Large intestine (tissue), 3 donors: ENCODE results near the gene RTL1. TPM values are rescaled to one million over a fixed set of nuclear protein-coding genes. Genes with fewer than 3 reads are reported as not detected.
A peak's percentile ranks its signal among the peaks of the same experiment; 100 is the strongest.

Experiments used
- DNase-seq, 2 donors: peaks; one replicate each; pipeline versions ENCODE4 v3.0.0 to v3.0.0-alpha.2; 2013
- H3K27ac ChIP-seq: one replicate; pipeline ENCODE4 v1.5.1; 2013; ENCODE audit warnings: low read length
- H3K27me3 ChIP-seq: 2 replicates; pipeline ENCODE4 v1.6.1; 2013; ENCODE audit warnings: low read length; ENCODE audit not compliant: control insufficient read depth, insufficient read depth
- H3K36me3 ChIP-seq: 2 replicates; pipeline ENCODE4 v1.6.1; 2013; ENCODE audit warnings: low read length; ENCODE audit not compliant: control insufficient read depth, insufficient read depth
- H3K4me1 ChIP-seq: one replicate; pipeline ENCODE4 v1.6.1; 2013; ENCODE audit warnings: low read length; ENCODE audit not compliant: control insufficient read depth, insufficient read depth
- H3K4me3 ChIP-seq: one replicate; pipeline ENCODE4 v1.5.1; 2013; ENCODE audit warnings: low read length
- H3K9me3 ChIP-seq: one replicate; pipeline ENCODE4 v1.6.1; 2013; ENCODE audit warnings: mild to moderate bottlenecking, low read depth, low read length, moderate library complexity; ENCODE audit not compliant: control insufficient read depth
- WGBS: methylation state at CpG from one replicate; pipeline ENCODE4 v1.1.5; 2013; ENCODE audit warnings: low lambda C conversion rate; ENCODE audit not compliant: insufficient coverage; 5-methylcytosine and 5-hydroxymethylcytosine counted together
- polyA plus RNA-seq: library from polyadenylated mRNA; unstranded; fragments of 120-200 nt; gene quantifications from one replicate; pipeline ENCODE4 v1.2.1, GENCODE V29; 2013

The RTL1 gene
- polyA plus RNA-seq, 1 donor: 0.16 TPM

DNA sequence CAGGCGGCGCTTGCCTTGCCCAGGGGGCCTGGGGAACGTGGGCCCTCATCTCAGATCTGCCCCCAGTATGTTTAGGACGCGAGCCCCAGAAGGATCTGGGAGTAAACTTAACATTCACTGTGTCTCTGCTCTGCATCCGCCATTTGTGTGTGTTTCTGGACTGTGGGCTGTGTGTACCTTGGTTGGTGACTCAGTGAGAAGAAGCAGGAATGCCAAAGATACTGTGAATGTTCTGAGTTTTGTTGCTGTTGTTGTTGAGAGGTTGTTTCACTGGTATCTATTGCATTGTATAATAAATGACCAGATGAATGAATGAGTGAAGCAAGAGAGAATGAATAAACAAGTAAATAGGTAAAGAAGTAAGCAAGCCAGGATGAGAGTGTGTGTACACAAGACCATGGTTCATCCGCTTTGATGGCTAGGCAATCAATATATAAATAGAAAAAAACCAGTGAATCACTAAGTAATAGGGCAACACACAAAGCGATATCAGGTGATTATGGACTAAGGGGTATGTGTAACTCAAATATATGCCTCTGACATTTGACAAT lies 57.1 kb downstream of the RTL1 start:
- WGBS: 95% methylated on average over 2 of the region's 8 CpGs

DNA sequence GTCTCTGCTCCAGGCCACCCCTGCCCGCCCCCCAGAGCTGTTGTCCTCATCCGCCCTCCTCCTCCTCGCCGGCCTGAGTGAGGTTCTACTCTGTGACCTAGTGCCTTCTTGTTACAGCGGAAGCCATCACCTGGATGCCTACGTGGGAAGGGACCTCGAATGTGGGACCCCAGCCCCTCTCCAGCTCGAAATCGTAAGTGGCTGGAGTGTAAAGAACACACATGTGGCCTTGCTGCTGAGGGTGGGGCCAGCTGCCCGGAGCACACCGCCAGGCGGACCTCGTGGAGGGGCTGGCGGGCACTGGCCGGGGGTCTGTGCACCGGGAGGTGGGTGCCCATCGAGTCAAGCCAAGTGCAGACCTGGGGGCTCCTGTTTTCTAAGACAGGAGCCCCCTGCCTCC lies 58.2 kb downstream of the RTL1 start:
- DNase-seq: no peak
- H3K4me1 ChIP-seq: no peaks in the 10 kb centered on the region
- H3K4me3 ChIP-seq: no peak overlapping the region
- H3K27me3 ChIP-seq: no peaks in the 10 kb centered on the region
- no CpG with 5 or more reads among the region's 17 CpGs for WGBS
- H3K27ac ChIP-seq: no peak overlapping the region
- no peaks in the 10 kb centered on the region for H3K9me3 ChIP-seq
- peaks cover 2% of the 10 kb centered on the region for H3K36me3 ChIP-seq

More for the DNA sequence above, 57.1 kb downstream of the RTL1 start:
- H3K36me3 ChIP-seq: peaks cover 2% of the 10 kb centered on the region
- DNase-seq: no peak
- no peaks in the 10 kb centered on the region for H3K27me3 ChIP-seq
- no peaks in the 10 kb centered on the region for H3K9me3 ChIP-seq
- H3K4me3 ChIP-seq: no peak overlapping the region
- H3K4me1 ChIP-seq: no peaks in the 10 kb centered on the region
- H3K27ac ChIP-seq: no peak overlapping the region

DNA sequence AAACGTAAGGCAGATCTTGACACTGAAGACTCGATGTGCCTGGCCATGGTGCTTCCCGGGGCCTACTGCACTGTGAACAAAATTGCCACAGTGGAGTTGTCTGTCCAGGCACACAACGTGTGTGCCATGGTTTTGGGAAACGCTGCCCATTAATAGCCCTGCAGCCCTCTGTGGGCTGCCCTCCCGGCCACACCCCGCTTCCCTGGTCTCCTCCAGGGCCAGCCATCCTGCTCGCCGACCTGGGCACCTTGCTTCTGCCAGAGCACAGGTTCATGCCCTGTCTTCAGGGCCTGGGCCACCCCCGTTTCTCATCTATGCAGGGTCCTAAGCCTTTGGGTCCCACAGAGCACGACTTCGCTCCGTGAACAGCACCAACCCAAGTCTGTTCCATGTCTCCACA lies 58.7 kb downstream of the RTL1 start:
- no peak for DNase-seq
- no peaks in the 10 kb centered on the region for H3K9me3 ChIP-seq
- no peak overlapping the region for H3K27ac ChIP-seq
- H3K4me3 ChIP-seq: no peak overlapping the region
- no CpG with 5 or more reads among the region's 13 CpGs for WGBS
- H3K4me1 ChIP-seq: no peaks in the 10 kb centered on the region
- peaks cover 2% of the 10 kb centered on the region for H3K36me3 ChIP-seq
- H3K27me3 ChIP-seq: no peaks in the 10 kb centered on the region

DNA sequence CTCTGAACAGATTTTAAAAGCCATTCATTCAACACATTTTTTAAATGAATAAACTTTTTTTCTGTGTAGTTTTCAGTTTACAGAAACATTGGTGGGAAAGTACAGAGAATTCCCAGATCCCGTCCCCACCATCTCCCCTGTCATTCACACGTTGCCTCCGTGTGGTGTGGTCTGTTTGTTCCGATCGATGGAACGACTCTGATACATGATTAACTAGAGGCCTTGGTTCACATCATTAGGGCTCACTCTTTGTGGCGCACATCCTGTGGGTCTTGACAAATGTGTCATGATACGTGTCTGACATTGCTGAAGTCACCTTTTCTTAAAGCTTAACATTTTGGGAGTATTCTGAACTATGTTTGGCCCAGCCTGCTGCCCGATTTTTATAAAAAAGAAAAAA lies 59.1 kb downstream of the RTL1 start:
- WGBS: 80% methylated on average over 1 of the region's 9 CpGs
- peaks cover 2% of the 10 kb centered on the region for H3K36me3 ChIP-seq
- no peaks in the 10 kb centered on the region for H3K4me1 ChIP-seq
- no peaks in the 10 kb centered on the region for H3K27me3 ChIP-seq
- no peak overlapping the region for H3K27ac ChIP-seq
- no peaks in the 10 kb centered on the region for H3K9me3 ChIP-seq
- no peak overlapping the region for H3K4me3 ChIP-seq
- no peak for DNase-seq

DNA sequence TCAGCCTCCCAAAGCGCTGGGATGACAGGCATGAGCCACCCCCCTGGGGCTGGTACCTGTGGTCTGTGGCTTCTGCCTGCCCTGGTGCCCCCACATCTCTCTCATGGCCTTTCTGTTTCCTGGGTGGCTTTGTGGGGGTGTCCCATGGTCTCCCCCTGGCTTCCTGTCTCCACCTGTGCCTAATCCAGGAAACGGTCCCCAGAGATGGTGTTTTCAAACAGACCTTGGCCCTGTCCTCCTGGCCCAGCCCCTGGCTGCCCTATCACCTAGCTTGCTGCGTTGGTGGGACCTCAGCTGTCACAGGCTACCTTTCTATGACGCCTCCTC lies 59.5 kb downstream of the RTL1 start:
- no peak overlapping the region for H3K27ac ChIP-seq
- no peak for DNase-seq

DNA sequence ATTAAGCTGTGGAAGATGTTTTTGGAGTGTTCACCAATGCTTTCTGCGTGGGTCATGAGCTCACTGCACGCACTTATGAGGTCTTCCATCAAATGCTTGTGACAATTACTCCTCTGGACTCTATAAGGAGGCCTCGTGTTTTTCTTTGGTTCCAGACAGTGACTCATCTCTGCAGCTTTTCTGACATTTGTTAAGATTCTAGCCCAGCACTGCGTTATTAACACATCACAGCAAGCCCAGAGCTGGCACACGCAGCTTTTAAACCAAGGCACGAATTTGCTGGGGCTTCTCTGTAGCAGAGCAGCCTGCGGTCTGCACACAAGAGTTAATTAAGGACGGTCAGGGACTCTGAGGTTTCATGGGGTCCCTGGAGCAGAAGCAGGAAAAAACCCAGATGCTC lies 60.7 kb downstream of the RTL1 start:
- H3K27ac ChIP-seq: no peak overlapping the region
- peak in 1 of 2 donors; percentile 15 for DNase-seq
- WGBS: no CpG with 5 or more reads among the region's 8 CpGs

More for the DNA sequence above, 59.5 kb downstream of the RTL1 start:
- no CpG with 5 or more reads among the region's 4 CpGs for WGBS
- peaks cover 2% of the 10 kb centered on the region for H3K36me3 ChIP-seq
- no peaks in the 10 kb centered on the region for H3K27me3 ChIP-seq
- no peaks in the 10 kb centered on the region for H3K4me1 ChIP-seq
- H3K9me3 ChIP-seq: no peaks in the 10 kb centered on the region
- no peak overlapping the region for H3K4me3 ChIP-seq

DNA sequence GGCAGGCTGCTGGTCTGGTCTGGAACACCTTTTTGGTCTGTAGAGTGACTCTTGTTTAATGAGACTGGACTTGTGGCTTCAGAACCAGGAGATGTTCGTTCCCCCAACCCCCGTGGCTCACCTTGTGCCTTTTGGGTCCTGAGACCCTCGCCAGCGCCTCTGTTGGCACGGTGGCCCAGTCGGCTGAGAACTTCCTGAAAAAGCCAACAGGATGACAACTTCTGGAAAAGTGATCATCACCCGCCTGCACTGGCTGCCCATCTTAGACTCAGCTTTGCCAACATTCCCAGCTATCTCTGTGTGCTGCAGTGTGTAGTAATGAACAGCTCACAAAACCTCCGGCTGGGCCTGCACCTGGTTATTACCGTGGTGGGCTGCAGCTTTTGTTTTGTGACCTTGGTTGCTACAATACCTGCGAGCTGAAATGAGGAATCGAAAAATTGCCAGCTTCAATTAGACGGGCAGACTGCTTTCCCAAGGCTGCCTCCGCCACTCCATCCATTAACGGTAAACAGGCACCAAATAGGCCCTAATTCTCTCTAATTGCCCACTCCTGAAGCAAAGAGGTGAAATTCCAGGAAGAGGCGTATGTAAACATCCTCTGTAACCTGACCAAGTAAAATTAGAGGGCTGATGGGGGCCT lies 61.6 kb downstream of the RTL1 start:
- Histone ChIP-seq H3K4me1 (no peaks in the 10 kb centered on the region), H3K27ac (no peak overlapping the region)
- no CpG with 5 or more reads among the region's 15 CpGs for WGBS

More for the DNA sequence above, 60.7 kb downstream of the RTL1 start:
- H3K4me1 ChIP-seq: no peaks in the 10 kb centered on the region
- H3K36me3 ChIP-seq: peaks cover 2% of the 10 kb centered on the region
- no peak overlapping the region for H3K4me3 ChIP-seq
- no peaks in the 10 kb centered on the region for H3K9me3 ChIP-seq
- no peaks in the 10 kb centered on the region for H3K27me3 ChIP-seq

DNA sequence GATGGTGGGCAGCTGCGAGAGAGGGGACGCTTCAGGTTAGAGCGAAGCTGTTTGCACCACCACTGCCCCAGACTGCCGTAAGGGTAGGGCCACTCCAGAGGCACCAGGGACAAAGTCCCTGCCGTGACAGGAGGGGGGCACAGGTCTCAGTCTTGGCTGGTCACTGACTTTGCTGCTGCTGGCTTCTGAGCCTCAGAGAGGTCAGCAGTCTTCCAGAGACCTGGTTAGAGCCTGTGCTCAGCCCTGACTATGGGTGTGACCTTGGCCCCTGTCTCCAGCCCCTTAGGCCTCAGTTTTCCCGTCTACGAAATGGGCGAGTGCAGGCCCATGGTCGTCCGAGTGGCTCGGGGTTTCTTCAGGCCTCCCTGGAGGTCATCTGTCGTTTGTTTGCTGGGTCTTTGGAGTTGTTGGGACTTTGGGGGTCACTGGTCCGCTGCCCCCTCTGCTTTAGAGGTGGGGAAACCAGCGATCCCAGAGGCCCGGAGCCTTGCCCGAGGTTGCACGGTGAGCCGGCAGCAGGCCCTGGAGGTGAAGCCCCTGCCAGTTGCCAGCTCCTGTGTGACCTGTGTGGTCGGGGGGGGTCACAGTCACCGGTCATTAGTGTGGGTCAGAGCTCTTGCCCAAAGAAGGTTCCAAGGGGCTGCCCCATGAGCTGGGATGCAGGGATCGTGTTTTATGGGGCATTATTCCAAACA lies 62.3 kb downstream of the RTL1 start:
- no CpG with 5 or more reads among the region's 21 CpGs for WGBS
- no peak for DNase-seq

More for the DNA sequence above, 61.6 kb downstream of the RTL1 start:
- H3K9me3 ChIP-seq: no peaks in the 10 kb centered on the region
- H3K36me3 ChIP-seq: peaks cover 2% of the 10 kb centered on the region
- no peak for DNase-seq
- H3K4me3 ChIP-seq: no peak overlapping the region
- H3K27me3 ChIP-seq: no peaks in the 10 kb centered on the region

DNA sequence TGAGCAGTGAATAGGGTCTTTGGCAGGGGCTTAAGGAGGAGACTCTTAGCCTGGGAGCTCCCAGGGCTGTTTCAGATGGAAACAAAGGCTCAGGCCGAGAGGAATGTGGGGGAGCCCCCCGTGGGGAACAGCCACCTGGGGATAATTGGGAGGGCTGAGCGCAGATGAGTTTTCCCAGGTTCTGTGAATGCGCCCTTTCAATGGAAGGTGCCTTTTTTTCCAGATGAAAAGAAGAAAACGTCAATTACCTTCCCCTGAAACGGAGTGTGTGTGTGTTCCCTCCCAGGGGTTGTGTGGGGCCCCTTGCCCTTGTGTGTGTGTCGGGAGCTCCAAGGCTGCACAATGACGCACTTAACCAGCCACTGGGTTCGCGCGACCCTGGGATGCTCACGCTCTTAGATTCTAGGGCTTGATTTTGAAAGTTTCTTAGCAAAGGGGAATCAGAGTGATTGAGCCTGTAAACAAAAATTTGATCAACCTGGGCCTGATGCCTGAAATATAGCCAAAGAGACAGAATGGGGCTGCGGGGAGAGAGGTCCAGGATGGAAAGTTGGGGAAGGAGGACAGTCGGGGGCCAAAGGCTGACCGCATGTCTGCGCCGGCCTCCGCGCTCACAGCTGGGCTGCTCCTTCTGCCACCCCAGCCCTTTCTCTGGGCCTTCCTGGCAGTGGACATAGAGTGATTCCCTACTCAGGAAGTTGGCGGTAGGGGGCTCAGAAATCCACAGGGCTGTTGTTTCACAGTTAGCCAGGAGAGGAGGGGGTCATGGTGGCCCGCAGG lies 63.0 kb downstream of the RTL1 start:
- no peak overlapping the region for H3K4me3 ChIP-seq
- H3K27ac ChIP-seq: no peak overlapping the region
- H3K27me3 ChIP-seq: no peaks in the 10 kb centered on the region
- DNase-seq: no peak
- no peaks in the 10 kb centered on the region for H3K9me3 ChIP-seq
- WGBS: 40% methylated on average over 1 of the region's 21 CpGs
- peaks cover 2% of the 10 kb centered on the region for H3K36me3 ChIP-seq
- no peaks in the 10 kb centered on the region for H3K4me1 ChIP-seq

More for the DNA sequence above, 62.3 kb downstream of the RTL1 start:
- Histone ChIP-seq H3K9me3 (no peaks in the 10 kb centered on the region), H3K27ac (no peak overlapping the region), H3K4me1 (no peaks in the 10 kb centered on the region), H3K27me3 (no peaks in the 10 kb centered on the region), H3K36me3 (peaks cover 2% of the 10 kb centered on the region), H3K4me3 (no peak overlapping the region)

DNA sequence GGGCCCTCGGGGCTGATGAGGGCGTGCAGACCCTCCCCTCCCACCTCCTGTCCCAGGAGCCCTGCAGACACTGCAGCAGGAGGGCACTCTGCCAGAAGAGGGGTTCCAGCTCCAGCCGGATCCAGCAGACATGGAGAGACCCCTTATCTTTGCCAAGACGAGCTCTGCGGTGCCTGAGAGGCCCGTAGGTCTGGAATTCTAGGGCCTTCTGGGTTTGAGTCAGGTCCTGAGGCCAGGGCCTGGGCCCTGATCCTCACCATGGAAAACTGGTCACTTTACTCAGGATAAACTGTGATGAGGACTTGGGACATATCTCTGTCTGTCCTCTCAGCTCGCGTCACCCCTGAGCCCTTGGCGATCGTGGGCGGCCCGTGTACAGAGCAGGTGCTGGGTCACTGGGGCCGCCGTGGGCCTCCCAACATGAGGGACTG lies 63.8 kb downstream of the RTL1 start:
- Histone ChIP-seq H3K9me3 (no peaks in the 10 kb centered on the region), H3K4me1 (no peaks in the 10 kb centered on the region), H3K4me3 (no peak overlapping the region), H3K36me3 (no peaks in the 10 kb centered on the region), H3K27ac (no peak overlapping the region), H3K27me3 (no peaks in the 10 kb centered on the region)
- no CpG with 5 or more reads among the region's 14 CpGs for WGBS
- no peak for DNase-seq
